GM12878 (cell line): ENCODE data around the gene DPH1. TPM values are rescaled to one million over a fixed set of nuclear protein-coding genes. Genes with fewer than 3 reads are reported as not detected.
A peak's percentile ranks its signal among the peaks of the same experiment; 100 is the strongest.

Experiments used
- ATAC-seq: fragments of 200-7000 bp; cut with Tn5 transposase; 3 replicates; pipeline ENCODE4 v1.9.1; 2020; ENCODE audit warnings: mild to moderate bottlenecking, moderate library complexity
- BruUV-seq: library from RNA; stranded (reverse); fragments of 400-500 nt; replicated peaks from 2 replicates; lab custom pipeline; 2021; lab: Mats Ljungman, UMichigan
- CTCF ChIA-PET: fragments of 300-600 bp; sonication (Branson Sonifier 250); formaldehyde crosslinking; extraction: SDS; loops from one replicate; lab custom pipeline; 2021; ENCODE audit warnings: inconsistent platforms; lab: Yijun Ruan, JAX
- POLR2A ChIA-PET: fragments of 350-600 bp; formaldehyde crosslinking; extraction: SDS; loops from one replicate; lab custom pipeline; 2021; ENCODE audit warnings: inconsistent platforms; lab: Charles Lee
- RAD21 ChIA-PET: fragments of 300-600 bp; sonication (Branson Sonifier 250); formaldehyde crosslinking; loops from one replicate; lab custom pipeline; 2023; ENCODE audit warnings: antibody characterized with exemption; ENCODE audit not compliant: unreplicated experiment; lab: Charles Lee
- SMC1A ChIA-PET: fragments of 300-600 bp; sonication (Branson Sonifier 250); formaldehyde crosslinking; loops from one replicate; lab custom pipeline; 2023; ENCODE audit not compliant: unreplicated experiment, uncharacterized antibody; lab: Charles Lee
- DNase-seq: peaks from one replicate; pipeline ENCODE4 v3.0.0-alpha.2; 2011; ENCODE audit warnings: low read depth, low spot score
- FAIRE-seq: peaks from 3 replicates; lab custom pipeline; 2011; peaks lifted over from hg19 to GRCh38; lab: Jason Lieb, UNC
- H2AFZ ChIP-seq: 2 replicates; pipeline ENCODE4 v1.6.0; 2011; ENCODE audit warnings: low read depth, low read length, control low read depth; ENCODE audit not compliant: control insufficient read depth
- H3K27ac ChIP-seq: 2 replicates; pipeline ENCODE4 v1.5.1; 2011; ENCODE audit warnings: control low read depth; ENCODE audit not compliant: control insufficient read depth, insufficient read depth
- H3K27me3 ChIP-seq, 2 experiments: replicated peaks in 1 of 2; 2 replicates each; pipeline versions ENCODE4 v1.6.0 to v1.6.1; 2011; ENCODE audit warnings: low read length in 1 of 2; ENCODE audit not compliant: control insufficient read depth in 2 of 2, insufficient read depth in 2 of 2
- H3K36me3 ChIP-seq, 2 experiments: 2 replicates each; pipeline ENCODE4 v1.5.1; 2011; ENCODE audit warnings: low read length in 1 of 2; ENCODE audit not compliant: control insufficient read depth in 2 of 2, insufficient read depth in 2 of 2
- H3K4me1 ChIP-seq: 2 replicates; pipeline ENCODE4 v1.6.1; 2011; ENCODE audit warnings: mild to moderate bottlenecking, low read length, moderate library complexity, mixed read lengths; ENCODE audit not compliant: control insufficient read depth, insufficient read depth
- H3K4me2 ChIP-seq: 2 replicates; pipeline ENCODE4 v1.6.0; 2011; ENCODE audit warnings: control low read depth; ENCODE audit not compliant: control insufficient read depth, insufficient read depth
- H3K4me3 ChIP-seq: fragments of 200-600 bp; sonication (generic); 2 replicates; pipeline ENCODE4 v1.5.1; 2016
- H3K79me2 ChIP-seq: 2 replicates; pipeline ENCODE4 v1.6.0; 2011; ENCODE audit warnings: low read length; ENCODE audit not compliant: control insufficient read depth, insufficient read depth
- H3K9ac ChIP-seq: 2 replicates; pipeline ENCODE4 v1.8.0; 2011; ENCODE audit warnings: low read length, control low read depth, mixed read lengths; ENCODE audit not compliant: control insufficient read depth, insufficient read depth
- H3K9me3 ChIP-seq: replicated peaks from 3 replicates; pipeline ENCODE4 v1.5.1; 2011; ENCODE audit warnings: mild to moderate bottlenecking, low read length; ENCODE audit not compliant: control insufficient read depth, insufficient read depth
- H4K20me1 ChIP-seq: 2 replicates; pipeline ENCODE4 v1.6.0; 2011; ENCODE audit not compliant: control insufficient read depth, insufficient read depth
- ATF2 ChIP-seq: IDR thresholded peaks from 2 replicates; pipeline ENCODE4 v1.6.1; 2012; ENCODE audit warnings: low read length, inconsistent platforms
- CTCF ChIP-seq, 3 experiments: IDR thresholded peaks in 2 of 3; conservative IDR thresholded peaks in 1 of 3; 2 replicates each; pipeline ENCODE4 v1.5.1; 2011; ENCODE audit warnings: low read depth in 3 of 3, low read length in 3 of 3, mild to moderate bottlenecking in 3 of 3, control low read depth in 2 of 3, moderate library complexity in 2 of 3, inconsistent platforms in 1 of 3, mixed read lengths in 1 of 3; ENCODE audit not compliant: control insufficient read depth in 2 of 3, insufficient read depth in 1 of 3; ENCODE audit errors: extremely low read depth in 1 of 3
- E2F8 ChIP-seq: fragments of 450-650 bp; IDR thresholded peaks from 2 replicates; pipeline ENCODE4 v1.6.1; 2018; ENCODE audit warnings: mild to moderate bottlenecking, low read depth, moderate library complexity; ENCODE audit not compliant: partially characterized antibody
- FOXK2 ChIP-seq: fragments of 450-650 bp; IDR thresholded peaks from 2 replicates; pipeline ENCODE4 v1.6.1; 2017; ENCODE audit warnings: mild to moderate bottlenecking, moderate library complexity
- MLLT1 ChIP-seq: fragments of 450-650 bp; IDR thresholded peaks from 2 replicates; pipeline ENCODE4 v1.6.1; 2016; ENCODE audit warnings: mild to moderate bottlenecking
- PML ChIP-seq: IDR thresholded peaks from 2 replicates; pipeline ENCODE4 v1.6.1; 2012; ENCODE audit warnings: low read length, inconsistent platforms
- POLR2A ChIP-seq: IDR thresholded peaks from 2 replicates; pipeline ENCODE4 v1.6.1; 2011; ENCODE audit warnings: low read depth, mild to moderate bottlenecking, low read length
- SRF ChIP-seq, 2 experiments: IDR thresholded peaks; 2 replicates each; pipeline ENCODE4 v1.6.1; 2011; ENCODE audit warnings: low read depth in 2 of 2, low read length in 2 of 2, mild to moderate bottlenecking in 1 of 2, moderate library complexity in 1 of 2
- WGBS: methylation state at CpG from one replicate; pipeline ENCODE4 v1.1.6; 2016; ENCODE audit warnings: low lambda C conversion rate; ENCODE audit not compliant: insufficient replicate concordance, insufficient coverage; ENCODE audit errors: missing lambda C conversion rate; 5-methylcytosine and 5-hydroxymethylcytosine counted together
- in situ Hi-C: fragments of 300-500 bp; cut with MboI; formaldehyde crosslinking; loops from 9 replicates; pipeline ENCODE4 v1.14.3; 2018; ENCODE audit warnings: mixed read lengths
- intact Hi-C: fragments of 100-400 bp; cut with micrococcal nuclease; formaldehyde crosslinking; loops from one replicate; pipeline ENCODE4 v1.14.2; 2022; ENCODE audit not compliant: unreplicated experiment
- polyA plus RNA-seq, 11 experiments: library from polyadenylated mRNA; depleted of rRNA in 4 of 11; unstranded in 6 of 11; stranded (reverse) in 5 of 11; fragments of >200 nt; fragmentation: Nextera tagmentation in 4 of 11; fragmentation: Illumina TruSeq in 1 of 11; extraction: Ambion mirVana in 4 of 11; extraction: Trizol in 1 of 11; gene quantifications; 1 replicate in 1 of 11; 2 replicates in 10 of 11; pipeline versions ENCODE4 v1.2.1 to v1.2.3, GENCODE V29; 2011 to 2016; ENCODE audit warnings: inconsistent platforms in 2 of 11, missing spikeins in 2 of 11, low read depth in 1 of 11
- total RNA-seq, 4 experiments: library from RNA; depleted of rRNA in 3 of 4; stranded (reverse); fragments of >200 nt in 3 of 4; fragmentation: Illumina TruSeq in 1 of 4; extraction: Trizol in 1 of 4; gene quantifications; 2 replicates each; pipeline versions ENCODE4 v1.2.1 to v1.2.3, GENCODE V29; 2013 to 2021

Gene DPH1
- total and polyA plus RNA-seq, 10 of the 15 experiments (the other 5 are each of a cell fraction or from before 2014, with no cell fraction given) = 0.29 to 33.6 (median 20.2) TPM

GRCh38 chr17:2042390-2042847 is 12.5 kb downstream of the DPH1 start (continued):
- TF ChIP-seq MLLT1 (peak; percentile 78), CTCF (IDR thresholded peaks at IDR 0.05 in 2 of 3, conservative IDR thresholded peaks at IDR 0.05 in 1 of 3; ENCODE audit: control insufficient read depth in 2 of 3, extremely low read depth in 1 of 3, insufficient read depth in 1 of 3, low read depth in 3 of 3, low read length in 3 of 3) (peak in 2 of 3 experiments; percentile 5 to 9; a peak in 2 of 6 replicates), PML (0 out of 2 replicates have a peak, but pooled peaks have one; percentile 9)
- TF ChIP-seq, all 136 proteins: peak for 8

- H2AFZ ChIP-seq = no peak overlapping the region
- H3K27me3 ChIP-seq = no peaks in the 10 kb centered on the region
- H3K4me3 ChIP-seq = peak overlapping the region; percentile 93
- ATAC-seq = no peak
- DNase-seq = no peak
- FAIRE-seq = no peak
- 79% methylated on average over 5 of the region's 5 CpGs for WGBS
- peak overlapping the region; percentile 82; the same call in 1 of the 2 replicates for H3K27ac ChIP-seq
- ChIA-PET CTCF (no interaction called here), SMC1A (no interaction called here), POLR2A (no interaction called here), RAD21 (interaction anchor here (0.9 kb wide), 1 partner anchor 11 kb away, joined by 3 read pairs; no protein-coding TSS in a partner anchor)
- peak overlapping the region; percentile 91 for H3K9ac ChIP-seq
- in situ Hi-C loops (no loop called here), intact Hi-C loops (loop anchor here (5.0 kb wide), 1 partner anchor 321 kb away; the partner anchor contains the start of gene WDR81)
- no peaks in the 10 kb centered on the region for H3K9me3 ChIP-seq
- H3K36me3 ChIP-seq = peaks cover 0 to 2% of the 10 kb centered on the region in 2 experiments; a peak in 3 of 4 replicates
- no peaks in the 10 kb centered on the region for H4K20me1 ChIP-seq
- TF ChIP-seq FOXK2 (no peak), SRF (IDR thresholded peaks at IDR 0.05; ENCODE audit: low read depth in 2 of 2, low read length in 2 of 2) (no peak), ATF2 (no peak), E2F8 (no peak), POLR2A (0 out of 2 replicates have a peak, but pooled peaks have one; percentile 16)
- peaks cover 13% of the 10 kb centered on the region for H3K79me2 ChIP-seq
- TSS peak; percentile 72 for BruUV-seq
- H3K4me2 ChIP-seq = peak overlapping the region; percentile 97
- peaks cover 16% of the 10 kb centered on the region for H3K4me1 ChIP-seq
Measured at GRCh38 chr17:2042933-2043332, 13.0 kb downstream of the DPH1 start.
